A673 (cell line): ENCODE data around the gene CTDSP2.
"Not testable (repeated sequence)": the region's sequence is repeated elsewhere in the genome, so short reads cannot be mapped to it uniquely, and the experiment has no call there.

Source experiments
- CTCF ChIP-seq: fragments of 300-800, 200-600 bp; sonication (generic); conservative IDR thresholded peaks from 2 replicates; pipeline ENCODE4 v1.5.1; 2017; ENCODE audit warnings: low read depth, mild to moderate bottlenecking, antibody characterized with exemption, low read length, moderate library complexity, mixed read lengths
- EZH2 ChIP-seq: fragments of 200-600 bp; sonication (generic); IDR thresholded peaks from 2 replicates; pipeline ENCODE4 v1.6.1; 2017; ENCODE audit warnings: borderline replicate concordance, low read depth, mild to moderate bottlenecking, mixed read lengths, antibody characterized with exemption, low read length; ENCODE audit not compliant: poor library complexity, severe bottlenecking

- not testable (repeated sequence) for TF ChIP-seq CTCF, EZH2
These were observed 34.5 kb upstream of the CTDSP2 start for GRCh38 chr12:57881035-57881434.
